ENCODE results near the gene RPS6KB2.

DNA sequence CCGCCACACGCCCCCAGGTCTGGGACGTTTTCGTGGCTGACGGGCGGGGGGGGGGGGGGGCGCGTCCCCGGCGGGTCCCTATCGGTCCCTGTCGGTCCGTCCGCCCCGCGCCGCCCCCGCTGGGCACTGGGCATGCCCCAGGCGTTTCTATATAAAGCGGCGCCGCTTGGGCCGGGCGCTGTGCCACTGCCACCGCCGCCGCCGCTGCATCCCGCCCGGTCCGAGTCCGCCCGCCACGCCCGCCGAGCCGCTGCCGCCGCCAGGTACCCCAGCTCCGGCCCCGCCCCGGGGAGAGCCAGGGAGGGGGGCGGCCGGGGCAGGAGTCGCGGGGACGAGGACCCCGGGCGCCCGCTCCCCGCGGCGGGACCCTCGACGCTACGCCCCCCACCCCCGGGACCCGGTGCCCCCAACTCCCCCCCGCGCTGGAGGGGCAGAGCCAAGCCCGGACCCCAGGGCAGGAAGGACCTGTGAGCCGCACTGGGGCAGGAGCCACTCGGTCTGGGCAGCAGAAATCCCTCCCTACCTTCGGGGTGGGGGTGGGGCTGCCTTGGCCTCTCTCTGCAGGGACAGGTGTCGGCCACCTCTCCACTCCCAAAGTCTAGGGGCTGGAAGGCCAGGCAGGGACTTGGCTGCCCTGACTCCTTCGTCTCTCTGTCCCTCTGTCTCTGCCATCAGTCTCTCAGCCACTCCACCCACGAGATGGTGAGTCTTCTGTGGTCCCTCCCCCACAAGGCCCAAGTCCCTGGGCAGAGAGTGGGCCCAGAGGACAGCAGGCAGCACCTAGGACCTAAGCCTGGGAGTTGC, 12.6 kb upstream of the RPS6KB2 start, which contains the start of gene CARNS1:
- TF ChIP-seq EZH2 (IDR thresholded peaks at IDR 0.05; ENCODE audit: borderline replicate concordance, low read length) (no peak), CTCF (conservative IDR thresholded peaks at IDR 0.05 in 1 of 2, IDR thresholded peaks at IDR 0.05 in 1 of 2; ENCODE audit: extremely low read depth in 1 of 2, insufficient read depth in 1 of 2, low read depth in 1 of 2, low read length in 2 of 2) (no peak)

All from mammary epithelial cell (primary cell).